HG02981 (cell line): ENCODE measurements around the gene FBXO2.

ENCODE experiments used
- ATAC-seq: cut with Tn5 transposase; IDR thresholded peaks from one replicate; pipeline ENCODE4 v1.9.1; 2021; ENCODE audit warnings: mild to moderate bottlenecking, moderate library complexity; ENCODE audit not compliant: unreplicated experiment

Gene FBXO2

GRCh38 chr1:11654137-11654938, at the start of gene FBXO2, which contains the start of gene FBXO44:
Gene FBXO2 (minus strand): TSS chr1:11654429. CDS start chr1:11654340, 89 bp downstream.
Gene FBXO44 (plus strand): TSS chr1:11654877. CDS start chr1:11655836, 959 bp downstream.
- ATAC-seq = peak; percentile 59

- ATAC-seq = no peak
Observed at GRCh38 chr1:11703357-11704193, 49.3 kb upstream of the FBXO2 start.

- no peak for ATAC-seq
Observed at GRCh38 chr1:11701981-11702803, 48.0 kb upstream of the FBXO2 start.

GRCh38 chr1:11701551-11701961, 47.3 kb upstream of the FBXO2 start:
- ATAC-seq = no peak

GRCh38 chr1:11700601-11701467, 46.6 kb upstream of the FBXO2 start:
- ATAC-seq = no peak

- ATAC-seq = no peak
Observed at GRCh38 chr1:11697893-11698210, 43.6 kb upstream of the FBXO2 start.

GRCh38 chr1:11697188-11697892, 43.1 kb upstream of the FBXO2 start:
- ATAC-seq = no peak

GRCh38 chr1:11695861-11696260, 41.6 kb upstream of the FBXO2 start:
- ATAC-seq = no peak

- ATAC-seq = no peak
Observed at GRCh38 chr1:11693917-11694316, 39.7 kb upstream of the FBXO2 start.

GRCh38 chr1:11693024-11693590, 38.9 kb upstream of the FBXO2 start:
- no peak for ATAC-seq

- ATAC-seq = no peak
Observed at GRCh38 chr1:11691928-11692711, 37.9 kb upstream of the FBXO2 start.

GRCh38 chr1:11691302-11691914, 37.2 kb upstream of the FBXO2 start, which contains the start of gene DRAXIN:
Gene DRAXIN (plus strand): TSS chr1:11691710. CDS start chr1:11706259, 14,549 bp downstream.
- no peak for ATAC-seq

GRCh38 chr1:11690397-11691301, 36.4 kb upstream of the FBXO2 start:
- no peak for ATAC-seq

- no peak for ATAC-seq
Observed at GRCh38 chr1:11688506-11688905, 34.3 kb upstream of the FBXO2 start.

GRCh38 chr1:11685210-11685752, 31.1 kb upstream of the FBXO2 start:
- ATAC-seq = no peak

GRCh38 chr1:11684070-11684469, 29.8 kb upstream of the FBXO2 start:
- no peak for ATAC-seq

- no peak for ATAC-seq
Observed at GRCh38 chr1:11682799-11683198, 28.6 kb upstream of the FBXO2 start.
